Type B pancreatic cell (in vitro differentiated cells): Measurements from ENCODE around the gene GMNC. TPM values are rescaled to one million over a fixed set of nuclear protein-coding genes. Genes with fewer than 3 reads are reported as not detected.
"Not testable (repeated sequence)": the region's sequence is repeated elsewhere in the genome, so short reads cannot be mapped to it uniquely, and the experiment has no call there.

ENCODE experiments used
- DNase-seq: peaks from one replicate; pipeline ENCODE4 v3.0.0; 2021; ENCODE audit warnings: mixed read lengths; ENCODE audit not compliant: unreplicated experiment; ENCODE audit errors: extremely low spot score
- H3K27ac Mint-ChIP-seq: 2 replicates; pipeline ENCODE4 v1.8.0; 2021; ENCODE audit warnings: mild to moderate bottlenecking, mixed read lengths
- H3K27me3 Mint-ChIP-seq: 2 replicates; pipeline ENCODE4 v1.8.0; 2021; ENCODE audit warnings: mixed read lengths
- H3K36me3 Mint-ChIP-seq: 2 replicates; pipeline ENCODE4 v1.8.0; 2021; ENCODE audit warnings: mixed read lengths
- H3K4me1 Mint-ChIP-seq: one replicate; pipeline ENCODE4 v1.8.0; 2021; ENCODE audit warnings: mixed read lengths; ENCODE audit not compliant: unreplicated experiment
- H3K4me3 Mint-ChIP-seq: 2 replicates; pipeline ENCODE4 v1.8.0; 2021; ENCODE audit warnings: mild to moderate bottlenecking, mixed read lengths
- H3K9me3 Mint-ChIP-seq: 2 replicates; pipeline ENCODE4 v1.8.0; 2021; ENCODE audit warnings: mixed read lengths
- CTCF ChIP-seq: fragments of 200-600 bp; sonication (generic); conservative IDR thresholded peaks from 2 replicates; pipeline ENCODE4 v1.5.0; 2021; ENCODE audit warnings: antibody characterized with exemption, mild to moderate bottlenecking
- total RNA-seq: library from RNA; stranded (reverse); gene quantifications from 2 replicates; pipeline ENCODE4 v1.2.1, GENCODE V29; 2021; ENCODE audit warnings: low replicate concordance

The GMNC gene
- total RNA-seq, 1 donor from 2014 or later = 2.8 TPM

GRCh38 chr3:190892395-190892902 is 30.0 kb upstream of the GMNC start:
- no peak for DNase-seq
- no peaks in the 10 kb centered on the region for H3K36me3 Mint-ChIP-seq
- no peak for TF ChIP-seq CTCF
- no peaks in the 10 kb centered on the region for H3K27me3 Mint-ChIP-seq
- H3K9me3 Mint-ChIP-seq = peaks cover 6% of the 10 kb centered on the region
- no peak overlapping the region for H3K27ac Mint-ChIP-seq
- H3K4me3 Mint-ChIP-seq = no peak overlapping the region
- no peaks in the 10 kb centered on the region for H3K4me1 Mint-ChIP-seq

- no peaks in the 10 kb centered on the region for H3K27me3 Mint-ChIP-seq
- peaks cover 4% of the 10 kb centered on the region for H3K9me3 Mint-ChIP-seq
- no peak for DNase-seq
- TF ChIP-seq CTCF = no peak
- H3K4me1 Mint-ChIP-seq = peaks cover 4% of the 10 kb centered on the region
- H3K36me3 Mint-ChIP-seq = no peaks in the 10 kb centered on the region
- no peak overlapping the region for H3K4me3 Mint-ChIP-seq
- H3K27ac Mint-ChIP-seq = no peak overlapping the region
Measured at GRCh38 chr3:190886945-190887344, 24.5 kb upstream of the GMNC start.

GRCh38 chr3:190883973-190884832 is 21.7 kb upstream of the GMNC start:
- H3K9me3 Mint-ChIP-seq = peaks cover 4% of the 10 kb centered on the region

GRCh38 chr3:190883141-190883540 is 20.6 kb upstream of the GMNC start:
- TF ChIP-seq CTCF = no peak
- Mint-ChIP-seq H3K9me3 (peaks cover 4% of the 10 kb centered on the region), H3K4me3 (no peak overlapping the region), H3K27ac (no peak overlapping the region), H3K27me3 (no peaks in the 10 kb centered on the region), H3K4me1 (peaks cover 4% of the 10 kb centered on the region), H3K36me3 (no peaks in the 10 kb centered on the region)
- DNase-seq = no peak

More at GRCh38 chr3:190883973-190884832, 21.7 kb upstream of the GMNC start:
- Mint-ChIP-seq H3K27me3 (no peaks in the 10 kb centered on the region), H3K27ac (no peak overlapping the region), H3K4me3 (no peak overlapping the region), H3K36me3 (no peaks in the 10 kb centered on the region), H3K4me1 (peaks cover 4% of the 10 kb centered on the region)
- peak; percentile 96 for TF ChIP-seq CTCF
- DNase-seq = no peak

GRCh38 chr3:190877925-190878324 is 15.4 kb upstream of the GMNC start:
- H3K36me3 Mint-ChIP-seq = no peaks in the 10 kb centered on the region
- TF ChIP-seq CTCF = peak; percentile 60
- H3K4me3 Mint-ChIP-seq = no peak overlapping the region
- no peak overlapping the region for H3K27ac Mint-ChIP-seq
- no peak for DNase-seq
- H3K9me3 Mint-ChIP-seq = no peaks in the 10 kb centered on the region
- no peaks in the 10 kb centered on the region for H3K4me1 Mint-ChIP-seq
- no peaks in the 10 kb centered on the region for H3K27me3 Mint-ChIP-seq

- H3K27ac Mint-ChIP-seq, H3K4me3 Mint-ChIP-seq, DNase-seq, H3K36me3 Mint-ChIP-seq, H3K9me3 Mint-ChIP-seq, H3K4me1 Mint-ChIP-seq, H3K27me3 Mint-ChIP-seq: not testable (repeated sequence)
Measured at GRCh38 chr3:190876433-190876832, 13.9 kb upstream of the GMNC start.

- not testable (repeated sequence) for H3K4me3 Mint-ChIP-seq, H3K4me1 Mint-ChIP-seq, H3K27ac Mint-ChIP-seq, H3K36me3 Mint-ChIP-seq, H3K27me3 Mint-ChIP-seq, DNase-seq, H3K9me3 Mint-ChIP-seq
Measured at GRCh38 chr3:190875061-190875460, 12.6 kb upstream of the GMNC start.
